B cell (primary cell): ENCODE measurements around the gene INF2.

Experiments used
- EZH2 ChIP-seq: IDR thresholded peaks from 2 replicates; pipeline ENCODE4 v1.6.1; 2012; ENCODE audit warnings: borderline replicate concordance, low read depth, mild to moderate bottlenecking, moderate library complexity, low read length; ENCODE audit not compliant: insufficient read depth, poor library complexity, severe bottlenecking
- TF ChIP-seq, protein P1 (sequence below): fragments of 200-600 bp; IDR thresholded peaks from one replicate; pipeline ENCODE4 v1.8.0; 2022; ENCODE audit warnings: antibody characterized with exemption, mild to moderate bottlenecking

DNA sequence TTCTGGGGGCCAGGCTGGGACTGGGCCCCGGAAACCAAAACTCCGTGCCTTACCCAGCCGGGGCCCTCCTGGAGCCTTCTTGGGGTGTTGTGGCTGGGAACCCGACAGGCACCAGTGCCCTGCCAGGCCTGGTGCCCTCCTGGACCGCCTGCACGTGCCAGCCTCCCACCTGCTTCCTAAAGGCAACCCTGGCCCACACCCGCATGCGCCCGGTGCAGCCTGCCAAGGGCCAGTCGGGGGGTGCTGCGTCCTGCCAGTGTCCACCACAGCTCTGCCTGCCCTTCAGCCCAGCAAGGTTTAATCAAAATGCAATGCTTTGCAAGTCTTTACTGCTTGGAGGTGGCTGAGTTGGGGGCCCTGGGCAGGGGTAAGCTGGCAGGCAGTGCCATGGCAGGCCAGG is 29.5 kb downstream of the INF2 start:
- TF ChIP-seq, protein P1, sequence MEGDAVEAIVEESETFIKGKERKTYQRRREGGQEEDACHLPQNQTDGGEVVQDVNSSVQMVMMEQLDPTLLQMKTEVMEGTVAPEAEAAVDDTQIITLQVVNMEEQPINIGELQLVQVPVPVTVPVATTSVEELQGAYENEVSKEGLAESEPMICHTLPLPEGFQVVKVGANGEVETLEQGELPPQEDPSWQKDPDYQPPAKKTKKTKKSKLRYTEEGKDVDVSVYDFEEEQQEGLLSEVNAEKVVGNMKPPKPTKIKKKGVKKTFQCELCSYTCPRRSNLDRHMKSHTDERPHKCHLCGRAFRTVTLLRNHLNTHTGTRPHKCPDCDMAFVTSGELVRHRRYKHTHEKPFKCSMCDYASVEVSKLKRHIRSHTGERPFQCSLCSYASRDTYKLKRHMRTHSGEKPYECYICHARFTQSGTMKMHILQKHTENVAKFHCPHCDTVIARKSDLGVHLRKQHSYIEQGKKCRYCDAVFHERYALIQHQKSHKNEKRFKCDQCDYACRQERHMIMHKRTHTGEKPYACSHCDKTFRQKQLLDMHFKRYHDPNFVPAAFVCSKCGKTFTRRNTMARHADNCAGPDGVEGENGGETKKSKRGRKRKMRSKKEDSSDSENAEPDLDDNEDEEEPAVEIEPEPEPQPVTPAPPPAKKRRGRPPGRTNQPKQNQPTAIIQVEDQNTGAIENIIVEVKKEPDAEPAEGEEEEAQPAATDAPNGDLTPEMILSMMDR, result no peak
- TF ChIP-seq EZH2, result no peak
